Measurements from ENCODE around the gene IPCEF1.
A peak's percentile ranks its signal among the peaks of the same experiment; 100 is the strongest.

IPCEF1 gene

GRCh38 chr6:154243793-154244750 is 112.5 kb downstream of the IPCEF1 start:
- no peak for DNase-seq

- DNase-seq: no peak
Observed at GRCh38 chr6:154242617-154243357, 113.8 kb downstream of the IPCEF1 start.

- DNase-seq: no peak
Observed at GRCh38 chr6:154241581-154241980, 115.0 kb downstream of the IPCEF1 start.

GRCh38 chr6:154241061-154241460 is 115.5 kb downstream of the IPCEF1 start:
- peak; percentile 81 for DNase-seq

GRCh38 chr6:154239392-154239791 is 117.2 kb downstream of the IPCEF1 start:
- DNase-seq: peak; percentile 23

- no peak for DNase-seq
Observed at GRCh38 chr6:154238831-154239230, 117.8 kb downstream of the IPCEF1 start.

GRCh38 chr6:154236646-154237301 is 119.8 kb downstream of the IPCEF1 start:
- no peak for DNase-seq

GRCh38 chr6:154234019-154234772 is 122.4 kb downstream of the IPCEF1 start:
- DNase-seq: peak; percentile 96

- DNase-seq: no peak
Observed at GRCh38 chr6:154233383-154233782, 123.2 kb downstream of the IPCEF1 start.

- DNase-seq: peak; percentile 27
Observed at GRCh38 chr6:154232013-154232910, 124.3 kb downstream of the IPCEF1 start.

- no peak for DNase-seq
Observed at GRCh38 chr6:154230910-154231595, 125.5 kb downstream of the IPCEF1 start.

- DNase-seq: no peak
Observed at GRCh38 chr6:154230393-154230792, 126.2 kb downstream of the IPCEF1 start.

GRCh38 chr6:154229786-154230185 is 126.8 kb downstream of the IPCEF1 start:
- peak; percentile 66 for DNase-seq

- DNase-seq: no peak
Observed at GRCh38 chr6:154228521-154228905, 128.1 kb downstream of the IPCEF1 start.

- no peak for DNase-seq
Observed at GRCh38 chr6:154227862-154228520, 128.6 kb downstream of the IPCEF1 start.

GRCh38 chr6:154226461-154226860 is 130.1 kb downstream of the IPCEF1 start:
- no peak for DNase-seq

GRCh38 chr6:154223296-154223695 is 133.3 kb downstream of the IPCEF1 start:
- no peak for DNase-seq

- DNase-seq: no peak
Observed at GRCh38 chr6:154222716-154223115, 133.9 kb downstream of the IPCEF1 start.

- no peak for DNase-seq
Observed at GRCh38 chr6:154219250-154219649, 137.4 kb downstream of the IPCEF1 start.

- DNase-seq: no peak
Observed at GRCh38 chr6:154218787-154219186, 137.8 kb downstream of the IPCEF1 start.
